Measurements from ENCODE around the gene SLC12A2.

The SLC12A2 gene

DNA sequence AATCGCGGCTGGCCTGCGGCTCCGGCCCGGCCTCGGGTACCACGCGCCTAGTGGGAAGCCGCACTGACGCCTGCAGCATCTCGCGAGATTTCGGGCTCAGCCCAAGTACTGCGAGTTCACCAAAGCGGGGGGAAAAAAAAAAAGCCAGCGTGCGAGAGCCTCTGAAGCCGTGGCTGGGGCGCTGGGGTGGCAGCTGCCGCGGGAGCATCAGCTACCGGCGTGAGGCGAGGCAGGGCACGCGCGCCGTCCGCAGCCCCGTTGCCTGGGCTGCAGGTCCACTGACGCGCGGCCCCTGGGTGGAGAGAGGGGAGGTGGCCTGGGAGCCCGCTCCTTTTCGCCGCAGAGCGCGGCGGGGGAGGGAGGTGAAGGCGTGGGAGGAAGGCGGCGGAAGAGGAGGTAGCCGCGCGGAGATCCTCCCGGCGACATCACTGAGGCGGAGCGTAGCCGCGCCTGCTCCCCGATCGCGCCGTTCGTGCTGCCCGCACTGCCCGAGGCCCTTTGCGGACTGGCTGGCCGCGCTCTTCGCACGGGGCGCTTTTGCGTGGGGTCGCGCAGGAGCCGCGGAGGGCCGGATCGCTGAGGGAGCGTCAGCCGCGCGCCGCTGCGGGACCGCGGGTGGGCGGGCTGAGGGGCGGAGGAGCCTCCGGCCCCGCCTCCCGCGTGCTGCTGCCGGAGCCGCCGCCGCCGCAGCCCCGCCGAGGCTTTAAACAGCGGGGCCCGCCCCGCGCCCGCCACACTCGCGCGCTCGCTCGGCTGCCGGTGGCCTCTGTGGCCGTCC, at the start of gene SLC12A2:
Gene SLC12A2 (plus strand): TSS at position 734 of the 778 bp plus-strand sequence. CDS start 189 bp downstream, outside the sequence.
- Mint-ChIP-seq H3K9me3 (no peaks in the 10 kb centered on the region), H3K36me3 (ENCODE audit: low read depth) (peaks cover 13% of the 10 kb centered on the region), H3K27me3 (ENCODE audit: low read depth) (no peaks in the 10 kb centered on the region), H3K4me1 (ENCODE audit: low read depth) (peaks cover 54% of the 10 kb centered on the region), H3K27ac (peak within 1 kb of the TSS; percentile 89), H3K4me3 (peak within 1 kb of the TSS; percentile 87)

DNA sequence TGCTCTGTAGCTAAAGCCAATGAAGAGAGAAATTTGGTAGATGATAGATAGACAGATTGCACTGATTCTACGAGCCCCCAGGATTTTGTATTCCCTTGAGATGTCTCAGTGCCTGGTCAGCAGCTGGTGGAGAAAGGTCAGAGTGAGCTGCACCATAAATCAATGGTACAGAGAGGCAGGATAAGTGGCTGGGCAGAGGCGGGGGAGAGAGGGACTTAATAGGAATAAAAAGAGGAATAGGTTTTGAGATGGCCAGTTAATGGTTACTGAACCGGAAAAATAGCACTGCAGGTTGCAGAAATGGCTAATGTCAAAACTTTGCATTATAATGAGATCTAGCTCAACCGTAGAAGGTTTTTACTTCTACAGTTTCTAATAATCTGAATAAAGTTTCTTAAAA, 47.9 kb upstream of the SLC12A2 start:
- Mint-ChIP-seq H3K4me1 (ENCODE audit: low read depth) (no peaks in the 10 kb centered on the region), H3K4me3 (no peak overlapping the region), H3K27me3 (ENCODE audit: low read depth) (no peaks in the 10 kb centered on the region), H3K27ac (no peak overlapping the region), H3K36me3 (ENCODE audit: low read depth) (no peaks in the 10 kb centered on the region), H3K9me3 (peaks cover 12% of the 10 kb centered on the region)

DNA sequence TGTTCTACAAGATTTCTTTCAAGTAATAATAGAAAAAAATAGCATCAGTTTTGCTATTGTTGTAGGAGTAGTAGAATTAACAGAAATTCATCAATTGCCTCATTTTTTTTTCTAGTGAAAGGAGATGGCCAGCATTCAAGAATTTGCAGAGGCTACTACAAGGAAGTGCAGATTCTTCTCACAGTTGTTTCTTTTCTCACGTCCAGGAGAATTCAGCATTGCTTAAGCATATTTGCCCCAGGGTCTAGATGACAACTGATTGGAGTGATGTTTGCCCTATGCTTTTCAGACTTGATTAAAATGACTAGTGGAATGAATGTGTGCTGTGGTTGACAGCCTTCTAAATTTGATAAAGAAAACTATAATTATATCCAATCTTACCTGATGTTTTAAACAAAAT, 46.6 kb upstream of the SLC12A2 start:
- H3K27me3 Mint-ChIP-seq (ENCODE audit: low read depth), result no peaks in the 10 kb centered on the region
- H3K27ac Mint-ChIP-seq, result no peak overlapping the region
- no peaks in the 10 kb centered on the region for H3K36me3 Mint-ChIP-seq (ENCODE audit: low read depth)
- H3K9me3 Mint-ChIP-seq, result peaks cover 4% of the 10 kb centered on the region
- no peak overlapping the region for H3K4me3 Mint-ChIP-seq
- H3K4me1 Mint-ChIP-seq (ENCODE audit: low read depth), result no peaks in the 10 kb centered on the region

DNA sequence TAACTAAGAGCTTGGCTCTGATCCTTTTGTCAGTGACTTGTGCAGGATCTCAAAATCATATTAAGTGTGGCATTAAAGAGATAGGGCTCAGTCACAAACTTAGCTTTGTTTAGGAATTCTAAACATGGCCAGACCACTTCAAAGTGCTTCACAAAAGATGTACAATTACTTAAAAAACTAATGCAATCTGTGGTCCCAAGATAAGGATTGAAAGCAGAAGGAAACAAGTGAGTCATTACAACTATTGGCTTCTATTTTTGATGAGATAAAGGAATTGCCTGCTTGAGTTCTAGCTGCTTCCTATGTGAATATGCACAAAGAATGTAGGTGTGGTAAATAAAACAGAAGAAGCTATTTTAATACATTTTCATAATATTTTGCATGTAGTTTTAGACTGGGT, 44.9 kb upstream of the SLC12A2 start:
- H3K4me1 Mint-ChIP-seq (ENCODE audit: low read depth), result no peaks in the 10 kb centered on the region
- no peaks in the 10 kb centered on the region for H3K27me3 Mint-ChIP-seq (ENCODE audit: low read depth)
- peaks cover 4% of the 10 kb centered on the region for H3K9me3 Mint-ChIP-seq
- no peak overlapping the region for H3K4me3 Mint-ChIP-seq
- H3K27ac Mint-ChIP-seq, result no peak overlapping the region
- H3K36me3 Mint-ChIP-seq (ENCODE audit: low read depth), result no peaks in the 10 kb centered on the region

DNA sequence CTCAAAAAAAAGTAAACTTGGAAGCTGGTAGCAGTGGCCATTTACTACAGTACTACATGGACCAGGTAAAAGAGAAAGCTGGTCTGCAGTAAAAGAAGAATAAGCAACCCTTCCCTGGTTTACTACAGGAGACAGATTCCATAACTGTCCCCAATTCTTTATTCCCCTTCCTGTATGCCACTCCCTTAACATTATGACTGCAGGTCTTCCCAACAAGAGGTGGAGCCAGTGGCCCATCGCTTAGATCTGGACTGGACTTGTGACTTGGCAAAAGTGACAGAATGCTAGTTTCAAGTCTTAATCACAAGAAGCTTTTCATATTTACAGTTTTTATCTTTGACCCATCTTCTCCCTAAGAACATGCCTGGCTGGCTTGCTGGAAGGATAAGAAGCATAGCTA, 42.6 kb upstream of the SLC12A2 start:
- Mint-ChIP-seq H3K27me3 (ENCODE audit: low read depth) (no peaks in the 10 kb centered on the region), H3K4me1 (ENCODE audit: low read depth) (no peaks in the 10 kb centered on the region), H3K27ac (no peak overlapping the region), H3K4me3 (no peak overlapping the region), H3K9me3 (no peaks in the 10 kb centered on the region), H3K36me3 (ENCODE audit: low read depth) (peaks cover under 1% of the 10 kb centered on the region)

DNA sequence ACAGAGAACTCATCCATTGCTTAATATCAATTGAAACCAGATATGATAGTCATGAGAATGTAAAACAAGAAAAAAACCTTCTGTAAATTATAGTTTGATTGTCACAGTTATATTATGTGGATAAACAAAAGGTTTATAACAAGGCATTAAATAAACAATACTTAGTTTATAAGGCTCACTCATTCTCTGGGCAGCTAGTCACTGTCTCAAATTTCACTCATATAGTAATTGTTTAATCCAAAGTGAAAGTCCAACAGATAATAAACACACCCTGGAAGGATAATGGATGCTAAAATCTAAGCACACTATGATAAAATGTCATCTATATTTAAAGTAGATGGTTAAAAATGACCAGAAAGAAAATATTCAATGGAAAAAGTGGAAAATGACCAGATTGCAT, 30.8 kb upstream of the SLC12A2 start:
- H3K27me3 Mint-ChIP-seq (ENCODE audit: low read depth), result no peaks in the 10 kb centered on the region
- peaks cover 13% of the 10 kb centered on the region for H3K9me3 Mint-ChIP-seq
- peaks cover 18% of the 10 kb centered on the region for H3K36me3 Mint-ChIP-seq (ENCODE audit: low read depth)
- no peaks in the 10 kb centered on the region for H3K4me1 Mint-ChIP-seq (ENCODE audit: low read depth)
- no peak overlapping the region for H3K27ac Mint-ChIP-seq
- no peak overlapping the region for H3K4me3 Mint-ChIP-seq

DNA sequence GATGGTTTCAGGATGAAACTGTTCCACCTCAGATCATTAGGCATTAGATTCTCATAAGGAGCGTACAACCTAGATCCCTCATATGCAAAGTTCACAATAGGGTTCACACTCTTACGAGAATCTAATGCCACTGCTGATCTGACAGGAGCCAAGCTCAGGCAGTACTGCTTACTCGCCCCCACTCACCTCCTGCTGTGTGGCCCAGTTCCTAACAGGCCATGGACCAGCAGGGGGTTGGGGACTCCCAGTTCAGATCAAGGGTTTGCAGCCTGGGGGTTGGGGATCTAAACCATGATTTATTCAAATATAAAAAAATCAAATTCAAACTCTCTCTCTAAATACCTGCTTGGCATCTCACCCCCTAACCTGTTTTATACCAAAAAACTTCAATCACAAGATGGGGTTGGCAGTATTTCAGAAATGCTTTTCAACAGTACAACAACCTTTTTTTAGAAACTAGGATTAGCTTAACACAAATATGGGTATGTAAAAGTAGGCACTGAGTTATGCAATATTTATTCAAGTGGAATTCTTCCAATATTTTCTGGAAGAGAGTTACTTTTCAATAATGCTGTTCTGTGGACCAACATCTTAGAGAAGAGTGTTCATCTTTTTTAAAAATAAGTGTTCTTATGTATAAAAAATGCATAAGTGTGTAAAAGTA, 30.1 kb upstream of the SLC12A2 start:
- peaks cover 8% of the 10 kb centered on the region for H3K9me3 Mint-ChIP-seq
- no peaks in the 10 kb centered on the region for H3K27me3 Mint-ChIP-seq (ENCODE audit: low read depth)
- no peaks in the 10 kb centered on the region for H3K4me1 Mint-ChIP-seq (ENCODE audit: low read depth)
- no peak overlapping the region for H3K27ac Mint-ChIP-seq
- H3K36me3 Mint-ChIP-seq (ENCODE audit: low read depth), result peaks cover 15% of the 10 kb centered on the region
- H3K4me3 Mint-ChIP-seq, result no peak overlapping the region

DNA sequence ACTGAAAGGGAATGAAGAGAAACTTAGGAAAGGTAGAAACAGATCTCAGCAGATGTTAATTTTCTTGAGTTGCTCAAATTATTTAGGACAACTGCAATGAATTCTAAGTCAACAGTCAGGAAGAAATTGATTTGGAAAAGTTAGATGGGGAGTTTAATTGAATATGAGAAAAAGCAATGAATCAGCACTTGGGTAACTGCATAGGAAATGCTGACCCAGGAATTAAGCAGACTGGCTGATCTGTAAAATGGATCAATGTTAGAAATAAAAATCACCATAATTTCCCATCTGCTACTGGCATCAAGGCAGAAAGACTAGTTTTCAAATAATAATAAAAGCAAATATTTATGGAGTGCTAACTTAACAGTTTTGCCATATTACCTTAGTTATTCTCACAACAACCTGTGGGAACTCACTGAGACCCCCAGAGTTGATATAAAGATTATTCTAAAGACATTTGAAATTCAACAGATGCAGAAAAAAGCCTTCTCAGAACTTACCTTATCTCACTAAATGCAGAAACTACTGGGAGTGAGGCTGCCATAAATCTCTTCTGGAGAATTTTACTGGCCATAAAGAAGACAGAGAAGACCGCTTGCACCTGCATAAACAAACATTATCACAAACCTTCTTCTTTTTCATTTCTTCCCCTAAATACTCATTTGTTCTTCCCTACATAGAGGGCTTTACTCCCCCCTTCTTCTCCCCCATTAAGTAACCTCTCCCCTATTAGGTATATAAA, 22.8 kb upstream of the SLC12A2 start:
- Mint-ChIP-seq H3K9me3 (no peaks in the 10 kb centered on the region), H3K27me3 (ENCODE audit: low read depth) (no peaks in the 10 kb centered on the region), H3K36me3 (ENCODE audit: low read depth) (peaks cover 7% of the 10 kb centered on the region), H3K4me3 (no peak overlapping the region), H3K4me1 (ENCODE audit: low read depth) (no peaks in the 10 kb centered on the region), H3K27ac (no peak overlapping the region)

DNA sequence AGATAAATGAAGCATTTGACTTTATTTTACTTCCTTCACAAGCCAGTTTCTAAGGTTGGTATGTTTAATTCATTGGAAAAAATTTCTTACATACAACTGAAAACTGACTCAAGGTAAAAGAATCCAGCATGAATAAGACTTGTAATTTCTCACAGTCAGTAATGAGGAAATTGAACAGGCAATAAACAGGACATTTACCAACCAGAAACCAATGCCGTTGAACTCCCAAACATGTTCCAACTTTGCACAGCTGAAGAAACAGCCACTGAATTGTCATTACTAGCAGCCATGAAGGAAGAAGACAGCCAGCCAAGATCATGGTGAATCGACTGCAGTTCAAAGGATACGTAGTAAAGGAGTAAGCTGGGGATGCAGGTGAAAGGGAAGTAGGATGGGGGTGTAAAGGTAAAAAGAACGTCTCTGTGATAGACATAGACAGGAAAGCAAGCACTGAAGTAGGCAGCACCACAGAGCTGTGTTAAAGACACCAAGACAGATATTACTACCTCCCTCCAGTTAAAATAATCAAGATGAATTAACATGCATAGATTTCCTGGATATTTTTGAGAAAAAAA, 21.3 kb upstream of the SLC12A2 start:
- H3K27ac Mint-ChIP-seq, result no peak overlapping the region
- H3K4me1 Mint-ChIP-seq (ENCODE audit: low read depth), result no peaks in the 10 kb centered on the region
- no peak overlapping the region for H3K4me3 Mint-ChIP-seq
- peaks cover 4% of the 10 kb centered on the region for H3K36me3 Mint-ChIP-seq (ENCODE audit: low read depth)
- H3K9me3 Mint-ChIP-seq, result no peaks in the 10 kb centered on the region
- H3K27me3 Mint-ChIP-seq (ENCODE audit: low read depth), result no peaks in the 10 kb centered on the region

DNA sequence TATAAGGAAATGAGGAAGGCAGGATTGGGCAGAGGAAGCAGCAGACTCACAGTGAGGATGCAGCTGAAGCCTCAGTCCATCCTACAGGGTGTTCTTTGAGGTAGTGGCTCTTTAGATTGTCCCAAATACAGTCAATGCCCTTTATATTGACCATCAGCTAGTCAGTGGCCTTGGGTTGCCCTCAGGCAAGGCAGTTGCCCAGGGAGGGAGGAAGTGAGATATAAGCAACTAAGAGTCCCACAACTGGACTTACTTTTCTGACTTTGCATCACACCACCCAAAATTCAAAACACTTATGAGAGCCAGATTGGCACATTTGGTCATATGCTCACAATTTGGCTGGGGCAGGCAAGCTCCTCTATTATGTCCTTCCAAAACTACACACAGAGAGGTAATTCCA, 9.4 kb upstream of the SLC12A2 start:
- H3K27ac Mint-ChIP-seq, result no peak overlapping the region
- H3K4me3 Mint-ChIP-seq, result no peak overlapping the region
- H3K4me1 Mint-ChIP-seq (ENCODE audit: low read depth), result peaks cover 7% of the 10 kb centered on the region
- H3K27me3 Mint-ChIP-seq (ENCODE audit: low read depth), result no peaks in the 10 kb centered on the region
- no peaks in the 10 kb centered on the region for H3K9me3 Mint-ChIP-seq
- peaks cover 2% of the 10 kb centered on the region for H3K36me3 Mint-ChIP-seq (ENCODE audit: low read depth)

DNA sequence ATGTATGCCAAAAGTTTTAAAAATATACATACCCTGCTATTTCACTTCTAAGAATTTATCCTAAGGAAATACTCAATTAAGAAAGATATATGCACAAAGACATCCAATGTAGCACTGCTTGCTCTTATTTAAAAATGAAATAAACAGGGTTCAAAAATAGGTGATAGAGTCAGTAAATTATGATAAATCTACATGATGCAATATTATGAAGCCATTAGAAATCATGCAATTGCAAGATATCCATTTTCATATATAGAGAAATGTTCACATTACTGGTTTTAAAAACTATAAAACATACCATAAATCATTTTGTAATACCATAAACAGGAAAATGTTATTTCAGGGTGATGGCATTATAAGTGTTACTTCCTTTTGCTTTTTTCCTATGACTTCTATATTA, 8.6 kb upstream of the SLC12A2 start:
- peaks cover 2% of the 10 kb centered on the region for H3K36me3 Mint-ChIP-seq (ENCODE audit: low read depth)
- no peaks in the 10 kb centered on the region for H3K27me3 Mint-ChIP-seq (ENCODE audit: low read depth)
- peaks cover 9% of the 10 kb centered on the region for H3K4me1 Mint-ChIP-seq (ENCODE audit: low read depth)
- H3K27ac Mint-ChIP-seq, result no peak overlapping the region
- H3K4me3 Mint-ChIP-seq, result no peak overlapping the region
- no peaks in the 10 kb centered on the region for H3K9me3 Mint-ChIP-seq

DNA sequence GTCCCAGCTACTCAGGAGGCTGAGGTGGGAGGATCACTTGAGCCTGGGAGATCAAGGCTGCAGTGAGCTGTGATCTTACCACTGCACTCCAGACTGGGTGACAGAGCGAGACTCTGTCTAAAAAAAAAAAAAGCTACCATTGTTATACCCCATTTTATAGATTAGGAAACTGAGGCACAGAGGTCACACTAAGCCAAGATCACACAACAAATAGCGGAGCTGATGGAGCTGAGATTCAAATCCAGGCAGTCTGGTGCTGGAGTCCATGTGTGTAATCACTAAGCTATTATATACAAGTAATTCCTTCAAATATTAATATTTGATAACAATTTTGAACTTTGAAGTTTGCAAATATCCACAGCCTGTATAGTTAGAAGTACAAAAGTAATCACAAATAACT, 6.0 kb upstream of the SLC12A2 start:
- peaks cover 5% of the 10 kb centered on the region for H3K36me3 Mint-ChIP-seq (ENCODE audit: low read depth)
- H3K27me3 Mint-ChIP-seq (ENCODE audit: low read depth), result no peaks in the 10 kb centered on the region
- H3K4me1 Mint-ChIP-seq (ENCODE audit: low read depth), result peaks cover 32% of the 10 kb centered on the region
- H3K9me3 Mint-ChIP-seq, result no peaks in the 10 kb centered on the region
- no peak overlapping the region for H3K4me3 Mint-ChIP-seq
- H3K27ac Mint-ChIP-seq, result no peak overlapping the region

DNA sequence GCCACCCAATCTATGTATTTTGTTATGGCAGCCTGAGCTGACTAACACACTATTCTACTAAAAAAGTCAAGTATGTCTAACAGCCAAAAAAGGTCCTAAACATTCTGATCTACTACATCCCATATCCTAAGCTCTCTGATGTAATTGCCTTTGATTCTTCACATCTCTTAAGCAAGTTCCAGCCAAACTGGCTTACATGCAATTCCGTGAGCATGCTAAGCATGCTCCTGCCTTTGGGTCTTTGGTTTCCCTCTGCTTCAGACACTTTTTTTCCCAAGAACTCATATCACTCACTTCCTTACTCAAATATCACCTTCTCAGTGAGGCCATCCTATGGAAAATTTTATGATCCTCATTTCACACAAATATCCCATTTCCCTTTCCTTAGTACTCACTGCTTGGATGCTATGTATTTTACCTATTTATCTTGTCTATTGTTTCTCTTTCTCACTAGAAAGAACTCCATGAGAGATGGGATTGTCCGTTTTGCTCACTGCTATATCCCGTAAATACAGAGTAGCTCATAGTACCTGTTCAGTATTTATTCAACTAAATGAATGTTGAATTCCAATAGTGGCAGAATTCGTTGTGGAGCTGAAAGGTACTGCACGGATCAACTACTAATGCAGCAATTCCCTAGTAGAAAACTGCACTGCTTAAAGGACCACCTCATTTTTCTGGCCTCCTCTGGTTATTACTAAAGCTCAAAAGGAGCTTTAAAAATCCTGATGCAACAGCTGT, 2.3 kb upstream of the SLC12A2 start:
- H3K36me3 Mint-ChIP-seq (ENCODE audit: low read depth), result peaks cover 3% of the 10 kb centered on the region
- no peaks in the 10 kb centered on the region for H3K27me3 Mint-ChIP-seq (ENCODE audit: low read depth)
- no peaks in the 10 kb centered on the region for H3K9me3 Mint-ChIP-seq
- H3K4me3 Mint-ChIP-seq, result peak overlapping the region; percentile 83
- H3K4me1 Mint-ChIP-seq (ENCODE audit: low read depth), result peaks cover 44% of the 10 kb centered on the region
- peak overlapping the region; percentile 89 for H3K27ac Mint-ChIP-seq

DNA sequence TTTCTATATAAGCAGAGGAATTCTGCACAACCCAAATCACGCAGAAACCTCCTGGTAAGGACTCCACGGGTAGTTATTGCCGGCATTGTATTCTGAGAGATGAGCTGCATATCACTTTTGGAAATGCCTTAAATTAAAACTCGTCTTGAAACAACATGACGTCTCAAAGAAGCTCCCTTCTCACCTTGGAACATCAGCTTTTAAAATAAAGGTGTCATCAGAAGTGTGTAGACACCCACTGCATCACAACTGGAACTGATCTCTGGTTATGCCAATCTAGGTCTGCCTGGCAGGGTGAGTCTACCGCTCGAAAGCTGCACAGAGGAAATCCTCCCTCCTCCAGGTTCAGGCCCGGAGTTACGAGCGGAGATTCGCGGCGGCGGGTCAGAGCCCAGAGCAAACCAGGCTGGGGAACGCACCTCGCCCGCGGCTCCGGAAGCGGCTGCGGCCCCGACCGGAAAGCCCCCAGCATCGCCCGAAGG, 974 bp upstream of the SLC12A2 start:
- Mint-ChIP-seq H3K27me3 (ENCODE audit: low read depth) (no peaks in the 10 kb centered on the region), H3K27ac (peak overlapping the region; percentile 89), H3K36me3 (ENCODE audit: low read depth) (peaks cover 8% of the 10 kb centered on the region), H3K9me3 (no peaks in the 10 kb centered on the region), H3K4me1 (ENCODE audit: low read depth) (peaks cover 50% of the 10 kb centered on the region), H3K4me3 (peak overlapping the region; percentile 83)

Data from T-helper 1 cell treated with Interleukin-12 subunit alpha and Interleukin-12 subunit beta and Interleukin-4 antibody, amounts not matched to agents 30 μg/mL and 1 μg/mL, for 36 hours (primary cell).